ENCODE results near the gene WIPF3.

WIPF3 gene

GRCh38 chr7:29809533-29810155 lies 3.3 kb downstream of the WIPF3 start:
- Histone ChIP-seq H3K4me3 (ENCODE audit: low read length in 2 of 2) (no peak overlapping the region), H3K4me1 (ENCODE audit: control insufficient read depth, insufficient read depth, low read length) (peaks cover 24% of the 10 kb centered on the region), H3K9me3 (ENCODE audit: control insufficient read depth in 2 of 2, low read length in 2 of 2) (no peaks in the 10 kb centered on the region), H3K9ac (ENCODE audit: low read length in 2 of 2) (no peak overlapping the region), H3K36me3 (ENCODE audit: control insufficient read depth in 2 of 2, insufficient read depth in 2 of 2, low read length in 2 of 2) (no peaks in the 10 kb centered on the region), H3K27ac (ENCODE audit: low read length) (no peak overlapping the region), H3K27me3 (ENCODE audit: control insufficient read depth in 1 of 2, insufficient read depth in 2 of 2, low read length in 2 of 2) (peaks cover 11 to 26% of the 10 kb centered on the region in 2 donors)

- H3K4me3 ChIP-seq (ENCODE audit: low read length in 2 of 2), result no peak overlapping the region
- no peak overlapping the region for H3K9ac ChIP-seq (ENCODE audit: low read length in 2 of 2)
- H3K27ac ChIP-seq (ENCODE audit: low read length), result no peak overlapping the region
- no peaks in the 10 kb centered on the region for H3K36me3 ChIP-seq (ENCODE audit: control insufficient read depth in 2 of 2, insufficient read depth in 2 of 2, low read length in 2 of 2)
- peaks cover 24% of the 10 kb centered on the region for H3K4me1 ChIP-seq (ENCODE audit: control insufficient read depth, insufficient read depth, low read length)
- H3K27me3 ChIP-seq (ENCODE audit: control insufficient read depth in 1 of 2, insufficient read depth in 2 of 2, low read length in 2 of 2), result peaks cover 11 to 26% of the 10 kb centered on the region in 2 donors
- no peaks in the 10 kb centered on the region for H3K9me3 ChIP-seq (ENCODE audit: control insufficient read depth in 2 of 2, low read length in 2 of 2)
Measured at GRCh38 chr7:29810297-29810696, 4.0 kb downstream of the WIPF3 start.

GRCh38 chr7:29810813-29811482 lies 4.6 kb downstream of the WIPF3 start:
- Histone ChIP-seq H3K27ac (ENCODE audit: low read length) (no peak overlapping the region), H3K27me3 (ENCODE audit: control insufficient read depth in 1 of 2, insufficient read depth in 2 of 2, low read length in 2 of 2) (peaks cover 9 to 24% of the 10 kb centered on the region in 2 donors), H3K9me3 (ENCODE audit: control insufficient read depth in 2 of 2, low read length in 2 of 2) (no peaks in the 10 kb centered on the region), H3K4me3 (ENCODE audit: low read length in 2 of 2) (no peak overlapping the region), H3K9ac (ENCODE audit: low read length in 2 of 2) (no peak overlapping the region), H3K4me1 (ENCODE audit: control insufficient read depth, insufficient read depth, low read length) (peaks cover 23% of the 10 kb centered on the region), H3K36me3 (ENCODE audit: control insufficient read depth in 2 of 2, insufficient read depth in 2 of 2, low read length in 2 of 2) (no peaks in the 10 kb centered on the region)

- peaks cover 8 to 21% of the 10 kb centered on the region in 2 donors for H3K27me3 ChIP-seq (ENCODE audit: control insufficient read depth in 1 of 2, insufficient read depth in 2 of 2, low read length in 2 of 2)
- H3K4me1 ChIP-seq (ENCODE audit: control insufficient read depth, insufficient read depth, low read length), result peaks cover 19% of the 10 kb centered on the region
- no peak overlapping the region for H3K27ac ChIP-seq (ENCODE audit: low read length)
- H3K36me3 ChIP-seq (ENCODE audit: control insufficient read depth in 2 of 2, insufficient read depth in 2 of 2, low read length in 2 of 2), result no peaks in the 10 kb centered on the region
- H3K9me3 ChIP-seq (ENCODE audit: control insufficient read depth in 2 of 2, low read length in 2 of 2), result no peaks in the 10 kb centered on the region
- H3K9ac ChIP-seq (ENCODE audit: low read length in 2 of 2), result no peak overlapping the region
- no peak overlapping the region for H3K4me3 ChIP-seq (ENCODE audit: low read length in 2 of 2)
Measured at GRCh38 chr7:29811586-29811985, 5.3 kb downstream of the WIPF3 start.

DNA sequence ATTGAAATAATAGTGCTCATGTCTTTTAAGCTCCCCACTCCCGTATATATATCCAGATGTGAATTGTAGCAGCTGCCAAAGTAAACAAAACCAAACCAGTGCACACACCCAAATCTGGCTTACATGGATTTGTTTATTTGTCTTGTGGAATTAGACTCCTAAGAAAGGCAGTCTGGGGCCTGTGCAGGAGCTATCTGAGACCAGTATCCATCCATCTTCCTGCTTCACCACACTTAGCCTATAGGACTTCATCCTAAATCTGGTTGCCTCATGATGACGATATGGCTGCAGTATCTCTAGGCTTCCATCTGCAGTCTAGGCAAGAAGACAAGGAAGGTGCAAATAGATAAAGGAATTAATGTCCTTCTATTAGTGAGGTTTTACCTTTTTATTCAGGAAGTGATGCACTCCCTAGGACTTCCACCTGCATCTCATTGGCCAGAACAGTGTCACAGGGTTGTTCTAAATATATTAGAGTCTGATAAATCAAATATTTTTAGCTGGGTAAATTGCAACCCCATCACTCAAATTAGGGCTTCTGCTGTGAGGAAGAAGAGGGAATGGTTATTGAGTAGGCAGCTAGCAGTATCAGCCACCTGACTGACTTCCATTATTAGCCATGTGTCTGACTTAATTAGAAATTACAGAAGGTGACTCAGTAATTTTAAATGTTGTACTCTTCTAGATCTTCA lies 6.0 kb downstream of the WIPF3 start:
- H3K27ac ChIP-seq (ENCODE audit: low read length), result no peak overlapping the region
- H3K27me3 ChIP-seq (ENCODE audit: control insufficient read depth in 1 of 2, insufficient read depth in 2 of 2, low read length in 2 of 2), result peaks cover 5 to 13% of the 10 kb centered on the region in 2 donors
- no peak overlapping the region for H3K9ac ChIP-seq (ENCODE audit: low read length in 2 of 2)
- H3K36me3 ChIP-seq (ENCODE audit: control insufficient read depth in 2 of 2, insufficient read depth in 2 of 2, low read length in 2 of 2), result no peaks in the 10 kb centered on the region
- peaks cover 11% of the 10 kb centered on the region for H3K4me1 ChIP-seq (ENCODE audit: control insufficient read depth, insufficient read depth, low read length)
- H3K4me3 ChIP-seq (ENCODE audit: low read length in 2 of 2), result no peak overlapping the region
- H3K9me3 ChIP-seq (ENCODE audit: control insufficient read depth in 2 of 2, low read length in 2 of 2), result no peaks in the 10 kb centered on the region

DNA sequence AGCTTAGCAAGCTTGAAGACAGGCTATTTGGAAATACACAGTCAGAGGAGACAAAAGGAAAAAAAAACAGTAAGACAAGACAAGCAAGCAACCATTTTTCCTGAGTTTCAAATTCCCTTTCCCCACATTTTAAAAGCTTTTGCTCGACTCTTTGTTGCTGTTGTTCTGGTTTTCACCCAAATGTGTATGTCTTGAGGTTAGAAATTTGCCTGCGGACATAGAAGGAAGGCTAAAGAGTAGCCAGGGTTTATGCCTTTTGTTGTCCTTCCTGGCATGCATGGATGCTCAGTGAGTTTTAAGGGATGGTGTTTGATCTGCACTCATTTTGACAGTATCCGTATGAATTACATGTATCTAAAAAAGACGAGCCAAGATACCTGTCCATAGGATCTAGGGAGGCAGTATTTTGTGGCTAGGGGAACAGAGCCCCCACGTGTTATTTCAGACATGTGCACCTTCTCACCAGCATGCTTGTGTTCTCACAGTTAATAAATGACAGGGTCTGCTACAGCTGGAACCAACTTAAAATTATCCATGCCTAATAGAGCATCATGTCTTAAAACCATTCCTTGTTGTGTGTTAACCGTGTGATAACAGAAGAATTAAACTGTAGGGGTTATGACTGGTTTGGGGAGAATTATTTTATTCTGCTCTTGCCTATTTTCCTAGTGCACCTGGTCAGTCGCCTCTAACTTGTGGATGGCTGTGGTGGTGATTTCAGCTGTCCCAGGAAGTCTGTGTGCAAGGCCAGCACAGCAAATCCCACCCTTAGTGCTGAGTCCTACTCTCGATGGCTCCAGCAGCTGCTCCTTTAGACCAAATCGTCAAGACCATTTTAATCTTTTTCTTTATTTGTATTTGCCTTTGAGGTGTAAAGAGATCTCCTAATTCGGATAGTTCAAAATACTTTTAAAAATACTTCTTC lies 9.1 kb downstream of the WIPF3 start:
- Histone ChIP-seq H3K4me3 (ENCODE audit: low read length in 2 of 2) (no peak overlapping the region), H3K9ac (ENCODE audit: low read length in 2 of 2) (no peak overlapping the region), H3K9me3 (ENCODE audit: control insufficient read depth in 2 of 2, low read length in 2 of 2) (no peaks in the 10 kb centered on the region), H3K36me3 (ENCODE audit: control insufficient read depth in 2 of 2, insufficient read depth in 2 of 2, low read length in 2 of 2) (no peaks in the 10 kb centered on the region), H3K4me1 (ENCODE audit: control insufficient read depth, insufficient read depth, low read length) (no peaks in the 10 kb centered on the region), H3K27ac (ENCODE audit: low read length) (no peak overlapping the region), H3K27me3 (ENCODE audit: control insufficient read depth in 1 of 2, insufficient read depth in 2 of 2, low read length in 2 of 2) (no peaks in the 10 kb centered on the region)

- H3K36me3 ChIP-seq (ENCODE audit: control insufficient read depth in 2 of 2, insufficient read depth in 2 of 2, low read length in 2 of 2), result no peaks in the 10 kb centered on the region
- no peaks in the 10 kb centered on the region for H3K27me3 ChIP-seq (ENCODE audit: control insufficient read depth in 1 of 2, insufficient read depth in 2 of 2, low read length in 2 of 2)
- H3K9ac ChIP-seq (ENCODE audit: low read length in 2 of 2), result no peak overlapping the region
- H3K4me3 ChIP-seq (ENCODE audit: low read length in 2 of 2), result no peak overlapping the region
- no peaks in the 10 kb centered on the region for H3K9me3 ChIP-seq (ENCODE audit: control insufficient read depth in 2 of 2, low read length in 2 of 2)
- no peak overlapping the region for H3K27ac ChIP-seq (ENCODE audit: low read length)
- H3K4me1 ChIP-seq (ENCODE audit: control insufficient read depth, insufficient read depth, low read length), result no peaks in the 10 kb centered on the region
Measured at GRCh38 chr7:29818308-29818707, 12.0 kb downstream of the WIPF3 start.

GRCh38 chr7:29825775-29826529 lies 19.6 kb downstream of the WIPF3 start:
- H3K4me1 ChIP-seq (ENCODE audit: control insufficient read depth, insufficient read depth, low read length), result no peaks in the 10 kb centered on the region
- no peaks in the 10 kb centered on the region for H3K27me3 ChIP-seq (ENCODE audit: control insufficient read depth in 1 of 2, insufficient read depth in 2 of 2, low read length in 2 of 2)
- peak overlapping the region in 1 of 2 donors; percentile 40 for H3K4me3 ChIP-seq (ENCODE audit: low read length in 2 of 2)
- H3K9ac ChIP-seq (ENCODE audit: low read length in 2 of 2), result no peak overlapping the region
- H3K27ac ChIP-seq (ENCODE audit: low read length), result no peak overlapping the region
- no peaks in the 10 kb centered on the region for H3K9me3 ChIP-seq (ENCODE audit: control insufficient read depth in 2 of 2, low read length in 2 of 2)
- no peaks in the 10 kb centered on the region for H3K36me3 ChIP-seq (ENCODE audit: control insufficient read depth in 2 of 2, insufficient read depth in 2 of 2, low read length in 2 of 2)

DNA sequence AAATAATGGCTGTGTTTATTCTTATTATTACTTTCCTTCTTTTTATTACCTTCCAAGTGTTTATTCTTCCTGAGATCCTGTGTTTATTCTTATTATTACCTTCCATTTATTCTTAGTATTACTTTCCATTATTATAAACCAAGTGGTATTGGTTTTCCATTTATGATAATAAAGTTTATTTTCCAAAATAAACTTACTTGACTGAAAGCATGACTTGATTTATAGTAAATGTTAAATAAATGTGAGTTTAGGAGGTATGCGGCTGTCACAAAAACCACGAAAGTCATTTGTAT lies 20.2 kb downstream of the WIPF3 start:
- no peaks in the 10 kb centered on the region for H3K9me3 ChIP-seq (ENCODE audit: control insufficient read depth in 2 of 2, low read length in 2 of 2)
- no peaks in the 10 kb centered on the region for H3K27me3 ChIP-seq (ENCODE audit: control insufficient read depth in 1 of 2, insufficient read depth in 2 of 2, low read length in 2 of 2)
- no peak overlapping the region for H3K27ac ChIP-seq (ENCODE audit: low read length)
- no peaks in the 10 kb centered on the region for H3K36me3 ChIP-seq (ENCODE audit: control insufficient read depth in 2 of 2, insufficient read depth in 2 of 2, low read length in 2 of 2)
- H3K4me1 ChIP-seq (ENCODE audit: control insufficient read depth, insufficient read depth, low read length), result no peaks in the 10 kb centered on the region
- H3K4me3 ChIP-seq (ENCODE audit: low read length in 2 of 2), result no peak overlapping the region
- no peak overlapping the region for H3K9ac ChIP-seq (ENCODE audit: low read length in 2 of 2)

DNA sequence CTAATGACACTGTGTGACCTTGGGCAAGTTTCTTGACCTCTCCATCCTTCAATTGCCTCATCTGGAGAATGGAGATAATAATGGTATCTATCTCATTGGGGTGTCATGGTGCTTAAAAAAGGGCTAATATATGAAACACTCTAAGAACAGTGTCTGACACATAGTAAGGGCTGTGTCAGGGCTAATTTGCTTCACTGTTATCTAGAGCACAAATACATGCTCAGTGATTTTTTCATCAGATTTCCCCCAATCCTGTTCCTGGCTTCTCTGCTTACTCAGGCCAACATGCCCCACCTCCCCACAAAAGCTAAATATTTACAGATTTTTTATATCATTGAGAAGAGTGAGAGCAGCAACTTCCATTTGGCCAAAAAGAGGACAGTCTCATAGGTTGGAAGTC lies 20.6 kb downstream of the WIPF3 start:
- no peaks in the 10 kb centered on the region for H3K4me1 ChIP-seq (ENCODE audit: control insufficient read depth, insufficient read depth, low read length)
- H3K9me3 ChIP-seq (ENCODE audit: control insufficient read depth in 2 of 2, low read length in 2 of 2), result no peaks in the 10 kb centered on the region
- no peaks in the 10 kb centered on the region for H3K36me3 ChIP-seq (ENCODE audit: control insufficient read depth in 2 of 2, insufficient read depth in 2 of 2, low read length in 2 of 2)
- H3K27me3 ChIP-seq (ENCODE audit: control insufficient read depth in 1 of 2, insufficient read depth in 2 of 2, low read length in 2 of 2), result no peaks in the 10 kb centered on the region
- no peak overlapping the region for H3K9ac ChIP-seq (ENCODE audit: low read length in 2 of 2)
- no peak overlapping the region for H3K4me3 ChIP-seq (ENCODE audit: low read length in 2 of 2)
- no peak overlapping the region for H3K27ac ChIP-seq (ENCODE audit: low read length)
